Measurements from ENCODE around the gene P2RY13. TPM values are rescaled to one million over a fixed set of nuclear protein-coding genes. Genes with fewer than 3 reads are reported as not detected.

P2RY13 gene
- total RNA-seq, 4 donors from 2014 or later: 0.12 to 1.2 (median 0.30) TPM

- in situ Hi-C loops (cut with MboI; ENCODE audit: low sequenced_read_pairs in 4 of 4): no loop called here
- Histone ChIP-seq H3K9me3 (no peaks in the 10 kb centered on the region), H3K36me3 (no peaks in the 10 kb centered on the region), H3K27ac (no peak overlapping the region), H3K4me3 (peak overlapping the region in 1 of 4 donors; percentile 11), H3K27me3 (no peaks in the 10 kb centered on the region), H3K4me1 (no peaks in the 10 kb centered on the region)
- intact Hi-C loops (cut with DNase I; ENCODE audit: low total_unique reads): loop anchor here (5.0 kb wide), 1 partner anchor 161 kb away; no protein-coding TSS in a partner anchor
- TF ChIP-seq CTCF (IDR thresholded peaks at IDR 0.05 in 4 of 5, conservative IDR thresholded peaks at IDR 0.05 in 1 of 5) (no peak), POLR2A (IDR thresholded peaks at IDR 0.05) (no peak)
- DNase-seq (no peak), ATAC-seq (peak in 1 of 2 donors; percentile 12)
Observed at GRCh38 chr3:151328298-151328995, 902 bp downstream of the P2RY13 start.

GRCh38 chr3:151327571-151328198 is 1.7 kb downstream of the P2RY13 start:
- DNase-seq: no peak
- TF ChIP-seq CTCF (IDR thresholded peaks at IDR 0.05 in 4 of 5, conservative IDR thresholded peaks at IDR 0.05 in 1 of 5) (peak in 3 of 5 experiments; percentile 18 to 61 (median 42)), POLR2A (IDR thresholded peaks at IDR 0.05) (no peak)
- Histone ChIP-seq H3K9me3 (no peaks in the 10 kb centered on the region), H3K27ac (no peak overlapping the region), H3K36me3 (no peaks in the 10 kb centered on the region), H3K4me1 (no peaks in the 10 kb centered on the region), H3K27me3 (no peaks in the 10 kb centered on the region), H3K4me3 (peak overlapping the region in 1 of 4 donors; percentile 11)
- in situ Hi-C loops (cut with MboI; ENCODE audit: low sequenced_read_pairs in 4 of 4): no loop called here
- ATAC-seq: no peak
- intact Hi-C loops (cut with DNase I; ENCODE audit: low total_unique reads): loop anchor here (2.0 to 5.0 kb wide), 2 partner anchors 101 to 160 kb away; no protein-coding TSS in a partner anchor

- TF ChIP-seq POLR2A (IDR thresholded peaks at IDR 0.05): no peak
- TF ChIP-seq CTCF (IDR thresholded peaks at IDR 0.05 in 4 of 5, conservative IDR thresholded peaks at IDR 0.05 in 1 of 5): no peak
- Histone ChIP-seq H3K4me1 (no peaks in the 10 kb centered on the region), H3K27me3 (no peaks in the 10 kb centered on the region), H3K36me3 (no peaks in the 10 kb centered on the region), H3K27ac (no peak overlapping the region), H3K4me3 (no peak overlapping the region), H3K9me3 (no peaks in the 10 kb centered on the region)
- in situ Hi-C loops (cut with MboI; ENCODE audit: low sequenced_read_pairs in 4 of 4): no loop called here
- ATAC-seq (no peak), DNase-seq (no peak)
- intact Hi-C loops (cut with DNase I; ENCODE audit: low total_unique reads): no loop called here
Observed at GRCh38 chr3:151322511-151322910, 6.8 kb downstream of the P2RY13 start.

DNA sequence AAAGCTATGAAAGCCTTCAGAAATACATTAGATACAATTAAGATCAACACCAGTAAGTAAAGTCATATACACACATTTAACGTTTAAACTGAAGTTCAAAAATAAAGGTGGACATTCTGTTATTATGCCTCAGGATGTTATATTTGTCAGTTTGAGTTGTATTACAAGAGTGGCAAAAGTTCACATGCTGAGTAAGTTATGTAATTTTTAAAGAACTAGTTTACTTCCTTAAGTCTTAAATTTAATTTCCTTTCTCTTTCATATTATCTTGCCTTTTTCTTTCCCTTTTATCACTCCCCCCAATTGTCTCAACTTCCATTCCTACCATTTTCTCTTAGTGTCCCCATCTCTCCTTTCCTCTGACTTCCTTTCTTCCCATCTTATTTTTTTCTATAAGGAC is 7.8 kb downstream of the P2RY13 start:
- ATAC-seq: no peak
- H3K27me3 ChIP-seq: no peaks in the 10 kb centered on the region
- no peaks in the 10 kb centered on the region for H3K4me1 ChIP-seq
- intact Hi-C loops (cut with DNase I; ENCODE audit: low total_unique reads): no loop called here
- no peak overlapping the region for H3K27ac ChIP-seq
- no peaks in the 10 kb centered on the region for H3K9me3 ChIP-seq
- TF ChIP-seq POLR2A (IDR thresholded peaks at IDR 0.05): no peak
- TF ChIP-seq CTCF (IDR thresholded peaks at IDR 0.05 in 4 of 5, conservative IDR thresholded peaks at IDR 0.05 in 1 of 5): no peak
- in situ Hi-C loops (cut with MboI; ENCODE audit: low sequenced_read_pairs in 4 of 4): no loop called here
- H3K36me3 ChIP-seq: no peaks in the 10 kb centered on the region
- DNase-seq: no peak
- H3K4me3 ChIP-seq: no peak overlapping the region

Data from gastrocnemius medialis (tissue), 4 donors.